GM19025 (cell line): ENCODE results near the gene H6PD.

ENCODE experiments used
- ATAC-seq: cut with Tn5 transposase; IDR thresholded peaks from one replicate; pipeline ENCODE4 v1.9.1; 2021; ENCODE audit warnings: mild to moderate bottlenecking, low read depth, moderate library complexity; ENCODE audit not compliant: unreplicated experiment

H6PD gene

DNA sequence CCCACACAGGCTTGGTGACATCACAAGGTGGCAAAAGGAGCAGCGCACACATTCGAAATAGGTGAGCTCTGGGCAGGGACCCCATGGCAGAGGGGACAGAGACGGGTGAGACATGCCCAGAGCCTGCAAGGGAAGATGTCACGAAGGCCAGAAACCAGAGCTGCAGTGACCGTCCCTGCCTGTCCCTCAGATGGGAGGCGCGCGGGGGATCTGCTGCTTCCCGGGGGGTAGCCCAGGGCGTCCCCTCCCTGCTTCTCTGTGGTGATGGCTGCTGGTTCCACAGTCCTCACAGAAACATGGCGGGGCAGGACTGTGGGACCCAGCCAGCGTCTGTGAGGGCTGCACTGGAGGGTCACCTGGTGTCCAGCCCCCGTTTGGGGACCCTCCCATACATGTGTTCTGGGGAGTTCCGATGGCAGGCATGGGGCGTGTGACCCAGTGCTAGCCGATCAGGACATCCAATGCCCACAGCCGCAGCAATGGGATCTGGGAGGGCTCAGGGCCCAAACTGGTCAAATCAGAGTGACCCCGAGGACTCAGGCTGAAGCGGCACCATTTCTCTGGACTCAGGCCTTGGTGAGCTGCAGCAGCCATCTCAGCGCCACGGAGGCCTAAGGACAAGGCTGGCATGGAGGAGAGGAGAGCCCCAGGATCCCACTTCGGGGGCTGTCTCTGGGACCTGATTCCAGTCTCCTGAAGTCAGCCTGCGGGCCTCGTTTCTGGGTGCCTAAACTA lies 37.5 kb downstream of the H6PD start:
- no peak for ATAC-seq

DNA sequence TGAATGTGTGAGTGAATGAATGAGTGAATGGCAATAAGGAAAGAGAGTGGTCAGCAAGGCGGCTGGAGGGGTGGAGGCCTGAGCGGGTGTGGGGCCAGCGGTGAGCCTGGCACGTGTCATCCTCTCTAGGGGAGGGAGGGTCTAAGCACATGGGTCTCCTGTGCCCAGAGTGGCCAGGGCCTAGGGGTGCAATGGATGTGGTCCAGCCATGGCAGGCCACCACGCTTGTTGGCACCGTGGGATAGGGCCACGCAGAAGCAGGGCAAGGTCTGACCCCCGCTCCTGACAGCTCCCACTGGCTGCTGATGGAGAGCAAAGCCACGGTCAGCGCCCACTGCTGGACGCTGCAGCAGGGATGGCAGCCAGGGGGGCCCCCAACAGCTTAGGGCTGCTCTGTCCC lies 38.6 kb downstream of the H6PD start:
- ATAC-seq, result no peak

DNA sequence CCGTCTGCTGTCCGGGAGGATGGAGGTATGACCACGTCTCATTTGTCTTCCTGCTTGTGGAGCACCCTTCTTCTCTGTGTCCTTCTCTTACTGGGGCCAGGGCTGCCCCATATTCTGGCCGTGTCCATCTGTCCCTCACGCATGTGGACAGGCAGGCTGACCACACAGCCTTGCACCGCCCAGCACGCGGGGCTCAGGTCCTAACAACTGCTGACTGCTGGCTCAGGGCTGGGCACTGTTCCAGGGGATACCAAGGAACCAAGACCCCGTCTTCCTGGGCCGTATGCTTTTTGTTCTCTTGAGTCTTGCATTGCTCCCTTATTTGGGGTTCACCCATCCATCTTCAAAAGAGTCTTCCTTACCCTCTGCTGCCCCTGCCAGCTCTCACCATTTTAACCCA lies 40.6 kb downstream of the H6PD start:
- ATAC-seq, result no peak

DNA sequence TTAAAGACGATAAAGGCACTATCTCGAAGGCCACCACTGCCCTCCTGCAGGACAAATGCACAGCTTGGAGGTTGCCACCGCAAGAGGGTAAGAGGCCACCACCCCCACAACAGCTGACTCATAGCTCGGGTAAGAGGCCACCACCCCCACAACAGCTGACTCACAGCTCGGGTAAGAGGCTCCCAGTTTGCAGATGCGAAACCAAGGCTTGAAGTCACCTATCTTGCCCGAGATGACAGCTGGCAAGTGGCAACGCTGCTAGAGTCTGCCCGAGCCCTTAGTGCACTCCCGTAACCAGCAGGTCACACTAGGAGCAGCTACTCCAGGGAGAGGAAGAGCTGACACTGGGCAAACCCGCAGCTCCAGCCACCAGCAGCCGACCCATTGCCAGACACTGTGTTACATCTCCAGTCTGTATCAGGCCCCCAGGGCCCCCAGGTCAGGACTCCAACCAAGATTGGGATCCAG lies 41.0 kb downstream of the H6PD start:
- ATAC-seq, result peak; percentile 87

DNA sequence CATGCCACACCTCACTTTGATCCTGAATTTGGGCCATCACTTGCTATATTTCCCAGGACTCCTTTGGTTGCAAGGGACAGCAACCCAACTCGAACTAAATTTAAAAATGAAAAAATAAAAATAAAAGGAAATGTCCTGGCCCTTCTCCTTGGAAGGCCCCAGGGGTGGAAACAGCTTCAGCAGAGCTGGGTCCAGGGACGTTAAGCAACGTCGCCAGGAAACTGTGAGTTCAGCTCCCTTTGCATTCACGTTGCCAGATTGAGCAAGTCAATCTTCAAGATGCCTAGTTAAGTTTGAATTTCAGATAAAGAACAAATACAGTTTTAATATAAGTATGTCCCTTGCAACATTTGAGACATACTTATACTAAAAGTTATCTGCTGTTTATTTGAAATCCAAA lies 43.5 kb downstream of the H6PD start:
- no peak for ATAC-seq

DNA sequence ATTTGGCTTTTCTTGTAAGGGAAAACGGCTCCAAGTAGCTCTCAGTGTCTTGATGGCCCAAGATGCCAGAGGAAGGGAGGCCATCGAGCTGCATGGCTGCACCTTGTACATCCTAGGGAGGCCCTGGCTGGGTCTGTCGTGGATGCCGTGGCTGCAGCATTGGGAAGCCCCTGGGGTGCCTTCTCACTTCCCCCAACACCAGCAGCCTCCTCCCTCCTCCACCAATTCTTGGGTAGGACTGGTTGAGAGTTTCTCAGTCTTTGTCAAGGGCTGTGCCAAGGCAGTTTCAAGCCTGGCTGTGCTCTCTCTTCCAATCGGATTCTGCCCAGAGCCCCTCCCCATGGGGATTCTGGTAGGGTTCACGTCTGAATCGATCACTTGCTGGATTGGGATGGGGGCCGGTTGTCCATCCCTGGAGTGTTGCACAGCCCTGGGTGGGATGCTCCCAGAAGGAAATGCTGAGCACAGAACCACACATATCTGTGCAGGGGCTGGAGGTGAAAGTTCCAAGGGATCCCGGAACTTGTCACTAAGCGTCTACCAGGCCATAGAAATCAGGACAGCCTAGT lies 44.1 kb downstream of the H6PD start:
- no peak for ATAC-seq

DNA sequence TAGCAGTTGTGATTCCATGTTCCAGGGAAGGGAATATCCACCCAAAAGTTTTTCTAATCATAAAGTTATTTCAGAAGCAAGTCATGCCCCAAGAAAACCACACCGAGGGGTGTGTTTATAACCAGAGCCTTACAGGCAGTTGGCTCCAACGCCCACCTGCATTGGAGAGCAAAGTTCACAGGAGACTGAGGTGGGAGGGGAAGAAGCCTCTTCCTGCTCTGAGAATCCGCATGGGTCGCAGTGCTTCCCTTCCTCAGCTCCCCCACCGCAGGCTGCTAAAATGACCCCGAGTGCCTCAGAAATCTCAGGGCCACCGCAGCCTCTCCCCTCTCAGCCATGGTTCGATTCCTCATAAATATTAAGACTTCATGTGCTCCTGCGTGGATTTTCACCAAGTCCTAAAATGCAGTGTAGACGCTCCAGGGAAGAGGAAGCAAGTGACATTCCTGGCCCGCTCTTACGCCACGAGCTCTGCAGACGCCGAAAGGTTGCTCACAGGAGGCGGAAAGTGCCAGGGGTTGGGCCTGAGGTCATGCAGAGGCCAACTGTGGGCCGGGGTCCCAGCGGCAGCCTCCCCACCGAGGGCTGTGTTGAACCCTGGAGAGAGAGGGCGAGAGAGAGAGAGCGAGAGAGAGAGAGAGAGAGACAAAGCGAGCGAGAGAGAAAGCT lies 44.7 kb downstream of the H6PD start:
- no peak for ATAC-seq

DNA sequence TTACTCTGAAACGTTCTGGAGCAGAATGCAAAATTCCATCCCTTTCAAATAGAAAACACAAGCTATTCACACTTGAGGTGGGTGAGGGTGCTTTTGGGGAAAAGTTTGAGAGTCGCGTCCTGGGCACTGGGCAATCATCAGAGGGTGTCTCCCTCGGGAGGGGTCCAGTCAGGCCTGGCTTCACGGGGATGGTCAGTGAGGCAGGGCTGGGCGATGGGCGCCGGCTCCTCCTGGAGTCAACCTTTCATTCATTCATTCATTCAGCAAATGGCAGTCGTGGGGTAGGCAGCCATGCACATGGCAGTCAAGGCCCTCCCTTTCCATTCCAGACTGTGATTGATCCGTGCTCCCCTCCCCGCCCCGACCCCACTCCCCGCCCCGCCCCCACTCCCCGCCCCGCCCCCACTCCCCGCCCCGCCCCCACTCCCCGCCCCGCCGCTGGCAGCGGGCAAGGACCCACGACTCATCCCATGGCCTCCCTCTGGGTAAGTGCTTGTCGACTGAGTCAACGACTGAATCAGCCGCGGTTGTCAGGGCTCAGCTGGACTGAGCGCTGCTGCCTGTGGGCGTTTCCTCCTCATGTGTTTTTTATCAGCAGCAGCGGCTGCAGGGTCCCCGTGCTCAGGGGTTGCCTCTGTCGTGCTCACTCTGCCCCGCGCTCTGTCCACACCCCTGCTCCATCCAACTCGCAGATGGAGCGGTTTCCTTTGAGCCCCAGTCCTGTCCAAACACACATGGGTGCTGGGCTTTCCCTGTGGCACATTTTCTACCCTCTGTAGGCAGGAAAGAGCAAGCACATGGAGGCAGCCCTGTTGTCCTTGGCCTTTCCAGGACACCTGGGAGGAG lies 45.7 kb downstream of the H6PD start:
- no peak for ATAC-seq

DNA sequence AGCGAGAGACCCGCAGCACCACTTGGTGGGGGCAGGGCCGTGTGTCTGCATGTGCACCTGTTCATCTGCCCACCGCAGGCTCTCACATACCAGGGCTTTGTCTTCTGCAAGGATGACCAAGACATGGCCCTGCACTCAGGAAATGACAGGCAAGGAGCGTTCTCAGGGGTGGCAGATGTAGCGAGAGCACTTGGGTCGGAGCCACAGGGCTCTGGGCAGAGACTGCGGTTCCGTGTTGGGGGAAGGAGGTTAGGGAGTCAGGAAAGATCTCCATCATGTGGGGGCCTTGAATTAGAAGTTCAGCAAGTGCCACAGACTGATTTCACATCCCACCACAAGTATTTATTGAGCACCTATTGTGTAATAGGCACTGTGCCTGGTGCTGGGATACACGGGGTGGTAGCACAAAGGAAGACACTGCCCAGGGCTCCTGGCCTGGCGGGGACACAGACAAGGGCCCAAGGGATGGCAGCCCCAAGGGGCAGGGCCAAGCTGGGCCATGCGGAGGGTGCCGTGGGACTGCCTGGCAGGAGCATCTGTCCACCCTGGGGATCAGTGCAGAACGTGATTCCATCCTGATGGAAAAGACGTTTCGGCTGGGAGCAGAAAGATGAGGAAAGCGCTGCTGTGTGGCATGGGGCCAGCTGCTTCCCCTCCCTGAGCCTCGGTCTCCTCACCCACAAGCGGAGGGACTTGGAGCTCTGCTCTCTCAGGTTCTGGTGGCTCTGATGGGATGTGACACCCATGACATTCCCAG lies 46.7 kb downstream of the H6PD start:
- ATAC-seq, result no peak

DNA sequence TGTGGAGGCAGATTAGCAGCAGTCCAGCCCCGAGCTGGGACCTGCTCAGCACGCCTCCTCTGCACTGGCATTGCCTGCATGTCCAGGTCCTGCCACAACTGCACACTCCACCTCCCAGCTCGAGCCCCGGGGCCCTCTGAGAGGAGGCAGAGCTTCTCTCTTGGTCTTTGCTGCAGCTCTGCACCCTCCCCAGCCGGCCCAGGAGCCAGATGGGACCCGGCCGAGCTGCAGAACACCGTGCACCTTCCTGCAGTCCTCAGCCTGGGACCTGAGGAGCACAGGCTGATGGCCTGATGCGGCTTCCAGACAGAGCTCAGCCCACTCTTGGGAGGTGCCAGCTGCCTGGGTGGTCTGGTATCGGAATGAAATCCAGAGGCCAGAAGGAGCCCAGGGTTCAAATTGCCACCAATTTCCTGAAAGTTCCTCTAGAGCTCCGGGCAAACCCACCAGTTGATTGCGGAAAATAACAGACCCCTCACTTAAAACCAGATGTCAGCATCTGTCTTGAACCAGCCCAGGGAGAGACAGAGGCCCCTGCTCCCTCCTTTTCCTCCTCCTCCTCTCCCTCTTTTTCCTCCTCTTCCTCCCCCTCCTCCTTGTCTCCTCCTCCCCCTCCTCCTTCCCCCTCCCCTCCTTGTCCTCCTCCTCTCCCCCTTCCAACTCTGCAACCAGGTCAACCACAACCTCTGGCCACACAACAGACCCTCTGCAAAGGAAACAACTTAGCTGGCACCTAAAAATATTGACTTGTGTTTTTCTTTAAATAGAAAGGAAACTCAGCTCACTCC lies 47.5 kb downstream of the H6PD start:
- ATAC-seq, result no peak

DNA sequence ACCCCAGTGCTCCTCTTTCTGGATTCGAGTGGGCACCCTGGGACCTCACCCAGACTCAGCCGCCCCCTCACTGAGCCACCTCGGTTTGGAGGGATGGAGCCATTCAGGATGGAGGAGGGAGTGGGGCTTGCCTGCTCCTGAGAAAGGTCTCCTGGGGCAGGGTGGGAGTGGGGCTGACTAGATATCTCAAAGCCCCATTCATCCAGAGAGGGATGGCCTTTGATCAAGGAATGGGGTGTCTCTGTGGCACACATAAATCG lies 48.1 kb downstream of the H6PD start:
- no peak for ATAC-seq

DNA sequence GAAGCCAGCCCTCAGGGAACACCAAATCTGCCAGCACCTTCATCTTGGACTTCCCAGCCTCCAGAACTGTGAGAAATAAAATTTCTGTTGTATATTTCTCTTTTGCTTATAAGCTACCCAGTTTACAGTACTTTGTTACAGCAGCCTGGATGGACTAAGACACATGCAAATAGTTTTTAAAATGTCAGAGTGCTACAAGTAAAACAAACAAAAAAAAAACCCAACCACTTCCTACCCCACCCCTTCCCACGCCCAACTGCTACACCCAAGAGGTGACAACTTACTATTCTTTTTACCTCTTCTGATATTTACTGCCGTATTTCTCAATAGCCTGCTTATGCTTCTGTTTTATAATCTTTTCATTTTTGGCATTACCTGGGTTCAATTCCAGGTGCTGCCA lies 49.5 kb downstream of the H6PD start:
- no peak for ATAC-seq

DNA sequence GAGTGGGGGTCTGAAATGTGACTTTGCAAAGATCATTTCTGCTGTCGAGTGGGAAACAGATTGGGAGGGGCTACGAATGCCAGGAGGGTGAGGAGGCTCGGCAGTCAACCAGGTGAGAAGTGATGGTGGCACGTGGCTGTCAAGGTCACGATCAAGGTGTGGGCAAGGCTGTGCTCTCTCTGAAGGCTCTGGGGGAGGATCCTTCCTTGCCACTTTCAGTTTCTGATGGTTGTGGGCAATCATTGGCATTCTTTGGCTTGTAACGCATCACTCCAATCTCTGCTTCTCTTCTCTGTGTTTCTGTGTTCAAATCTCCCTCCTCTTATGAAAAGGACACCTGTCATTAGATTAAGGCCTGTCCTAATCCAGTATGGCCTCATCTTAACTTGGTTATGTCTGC lies 52.0 kb downstream of the H6PD start:
- no peak for ATAC-seq

DNA sequence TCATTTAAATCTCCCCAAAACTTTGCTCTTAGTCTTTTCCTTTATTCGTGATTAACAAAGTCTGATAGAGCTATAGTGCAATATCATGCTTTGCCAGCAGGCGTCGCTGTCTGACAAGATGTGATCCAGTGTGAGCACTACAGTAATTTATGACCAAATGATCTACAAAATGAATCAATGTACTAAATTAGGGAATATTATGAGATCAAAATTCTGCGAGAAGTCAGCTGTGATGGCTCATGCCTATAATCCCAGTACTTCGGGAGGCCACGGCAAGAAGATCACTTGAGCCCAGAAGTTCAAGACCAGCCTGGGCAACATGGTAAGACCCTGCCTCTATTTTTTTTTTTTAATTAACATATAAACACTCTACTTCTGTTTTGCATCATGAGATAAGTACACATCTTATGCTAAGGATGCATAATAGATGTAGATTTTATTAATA lies 54.5 kb downstream of the H6PD start:
- no peak for ATAC-seq

DNA sequence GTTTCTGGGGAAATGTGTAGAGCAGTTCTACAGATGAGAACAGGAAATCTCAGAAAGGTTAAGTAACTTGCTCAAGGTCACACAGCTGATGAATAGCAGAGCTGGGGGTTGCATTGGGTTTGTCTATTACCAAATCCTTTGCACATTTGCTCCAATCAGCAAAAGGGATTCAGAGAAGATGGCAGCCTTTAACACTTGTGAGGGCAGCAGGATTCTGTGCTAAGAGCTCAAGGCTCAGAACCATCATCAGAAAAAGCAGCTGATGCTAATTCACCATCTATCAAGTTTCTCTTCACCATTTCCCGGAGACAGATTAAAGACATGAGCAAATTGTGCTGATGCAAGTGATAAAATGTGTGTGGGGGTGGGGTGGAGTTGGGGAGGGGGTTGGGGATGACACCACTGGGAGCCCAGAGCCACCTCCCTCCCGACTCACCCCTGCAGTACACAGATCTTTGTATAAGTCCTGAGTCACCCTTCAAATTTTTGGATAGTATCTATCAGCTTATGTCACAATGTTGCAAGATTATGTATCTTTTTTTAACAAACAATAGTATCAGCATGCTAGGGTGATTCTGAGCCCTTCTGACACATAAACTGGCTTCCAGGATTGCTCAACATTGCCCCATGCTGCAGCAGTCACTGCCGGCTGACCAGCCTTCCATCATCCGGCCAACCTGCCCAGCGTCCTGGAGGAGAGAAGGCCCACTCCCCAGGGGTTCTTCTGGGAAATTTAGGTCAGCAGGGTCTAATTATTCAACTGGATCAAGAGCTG lies 55.3 kb downstream of the H6PD start:
- no peak for ATAC-seq

DNA sequence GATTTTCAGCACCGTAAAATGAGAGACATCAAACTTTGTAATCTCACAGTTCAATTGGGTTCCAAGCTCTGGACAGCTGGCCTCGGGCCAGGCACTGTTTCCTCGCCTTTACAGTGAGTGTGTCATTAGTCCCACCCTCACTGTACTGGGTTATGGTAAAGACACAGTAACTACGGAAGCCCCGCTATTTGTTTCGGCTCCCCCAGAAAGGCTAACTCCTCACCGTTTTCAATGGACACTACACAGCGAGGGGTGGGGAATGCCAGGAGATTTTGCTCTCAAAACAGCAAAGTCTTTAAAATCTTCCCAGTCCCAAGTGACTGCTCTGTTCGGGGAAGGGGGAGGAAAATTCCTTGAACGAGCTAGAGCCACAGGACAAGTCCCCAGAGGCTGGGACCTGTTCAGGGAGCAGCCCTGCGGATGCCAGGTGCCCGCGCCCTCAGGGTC lies 57.4 kb downstream of the H6PD start:
- no peak for ATAC-seq

DNA sequence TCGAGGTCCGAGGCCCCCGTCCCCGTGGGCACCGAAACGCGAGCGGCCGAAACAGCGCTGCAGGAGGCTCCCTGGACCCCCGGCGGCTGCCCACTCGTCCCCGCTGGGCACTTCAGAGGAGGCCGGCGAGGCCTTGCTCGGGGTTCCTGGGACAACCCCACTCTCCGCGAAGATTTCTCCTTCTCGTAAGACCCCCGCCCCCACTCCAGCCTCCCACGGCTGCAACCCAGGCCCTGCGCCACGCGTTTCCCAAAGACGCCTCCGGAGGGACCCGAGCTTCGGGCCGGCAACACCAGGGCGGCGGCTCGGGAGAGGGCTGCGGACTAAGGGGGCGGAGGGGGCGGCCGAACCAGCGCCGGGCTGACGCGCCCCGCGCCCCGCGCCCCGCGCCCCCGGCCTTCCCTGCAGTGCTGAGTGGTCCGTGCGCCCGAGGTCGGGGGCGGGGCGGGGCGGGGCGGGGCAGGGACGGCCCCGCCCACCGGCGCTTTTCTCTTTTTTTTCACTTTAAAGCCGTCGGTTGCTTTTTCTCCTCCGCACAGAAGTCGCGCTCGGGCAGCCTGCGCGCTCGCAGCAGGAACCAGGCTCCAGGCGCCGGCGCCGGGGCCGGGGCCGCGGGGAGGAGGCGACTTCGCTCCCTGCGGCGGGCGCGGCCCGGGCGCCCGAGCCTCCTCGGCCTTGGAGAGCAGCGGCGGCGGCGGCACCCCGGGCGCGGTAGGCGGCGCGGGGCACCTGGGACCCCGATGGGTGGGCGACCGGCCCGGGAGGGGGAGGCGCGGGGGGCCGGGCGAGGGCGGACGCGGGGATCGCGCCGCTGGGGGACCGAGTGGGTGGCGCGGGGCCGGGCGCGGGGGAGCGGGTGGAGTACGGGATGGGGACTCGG lies 58.0 kb downstream of the H6PD start, which contains the start of gene SPSB1:
SPSB1 (plus strand) TSS at position 534 of the 880 bp plus-strand sequence. CDS start 62,998 bp downstream, outside the sequence.
- ATAC-seq, result no peak

DNA sequence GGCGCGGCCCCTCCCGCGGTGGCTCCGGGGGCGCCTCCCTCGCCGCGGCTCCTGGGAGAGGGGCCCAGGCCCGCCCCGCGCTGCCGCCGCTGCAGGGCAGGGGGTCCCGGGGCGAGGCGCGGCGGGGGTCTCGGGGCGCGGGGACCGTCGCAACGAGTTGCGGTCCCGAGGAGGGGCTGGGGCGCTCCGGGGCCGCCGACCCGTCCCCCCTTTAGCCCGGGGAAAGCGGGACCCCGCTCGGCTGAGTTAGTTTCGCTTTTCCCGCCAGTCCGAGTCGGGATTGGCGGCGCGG lies 58.6 kb downstream of the H6PD start:
- ATAC-seq, result no peak
